IMR-90 (cell line): Measurements from ENCODE around the gene CAPN5. TPM values are rescaled to one million over a fixed set of nuclear protein-coding genes. Genes with fewer than 3 reads are reported as not detected.

ENCODE experiments used
- ATAC-seq: fragments of 200-7000 bp; cut with Tn5 transposase; 2 replicates; pipeline ENCODE4 v1.9.1; 2020; ENCODE audit warnings: low read depth, mild to moderate bottlenecking, moderate library complexity
- BruUV-seq: library from RNA; stranded (reverse); fragments of 400-500 nt; replicated peaks from 2 replicates; lab custom pipeline; 2021; lab: Mats Ljungman, UMichigan
- CTCF ChIA-PET: fragments of 300-600 bp; formaldehyde crosslinking; extraction: SDS; loops from one replicate; lab custom pipeline; 2021; ENCODE audit warnings: antibody characterized with exemption; lab: Yijun Ruan, JAX
- POLR2A ChIA-PET: fragments of 300-600 bp; sonication (Branson Sonifier 250); formaldehyde crosslinking; loops from one replicate; lab custom pipeline; 2022; ENCODE audit warnings: antibody characterized with exemption; ENCODE audit not compliant: unreplicated experiment; lab: Charles Lee
- DNase-seq: peaks from one replicate; pipeline ENCODE4 v3.0.0; 2013
- H2AFZ ChIP-seq: replicated peaks from 2 replicates; pipeline ENCODE3; 2013; ENCODE audit warnings: low read length, mild to moderate bottlenecking; ENCODE audit not compliant: poor library complexity
- H2AK5ac ChIP-seq: 2 replicates; pipeline ENCODE4 v1.6.1; 2013; ENCODE audit warnings: low read depth, low read length, inconsistent platforms
- H2AK9ac ChIP-seq: replicated peaks from 2 replicates; pipeline ENCODE3; 2013; ENCODE audit warnings: mild to moderate bottlenecking, low read depth, low read length, moderate library complexity; ENCODE audit not compliant: poor library complexity
- H2BK120ac ChIP-seq: 2 replicates; pipeline ENCODE4 v1.6.1; 2013; ENCODE audit warnings: low read depth, low read length, inconsistent platforms
- H2BK15ac ChIP-seq: 3 replicates; pipeline ENCODE4 v1.6.1; 2013; ENCODE audit warnings: low read depth, low read length, inconsistent platforms
- H2BK20ac ChIP-seq: 2 replicates; pipeline ENCODE4 v1.6.1; 2013; ENCODE audit warnings: low read depth, mild to moderate bottlenecking, inconsistent platforms, low read length, moderate library complexity
- H2BK5ac ChIP-seq: 2 replicates; pipeline ENCODE4 v1.6.1; 2013; ENCODE audit warnings: mild to moderate bottlenecking, low read depth, low read length, inconsistent platforms; ENCODE audit not compliant: poor library complexity, severe bottlenecking
- H3K14ac ChIP-seq: replicated peaks from 2 replicates; pipeline ENCODE4 v1.6.1; 2013; ENCODE audit warnings: low read depth, low read length, inconsistent platforms
- H3K18ac ChIP-seq: 2 replicates; pipeline ENCODE4 v1.6.1; 2013; ENCODE audit warnings: low read depth, low read length, control low read depth
- H3K23ac ChIP-seq: 2 replicates; pipeline ENCODE4 v1.6.1; 2013; ENCODE audit warnings: low read depth, low read length, inconsistent platforms
- H3K27ac ChIP-seq: 2 replicates; pipeline ENCODE4 v1.5.1; 2013; ENCODE audit warnings: mild to moderate bottlenecking, control low read depth, low read length; ENCODE audit not compliant: insufficient read depth
- H3K27me3 ChIP-seq: 2 replicates; pipeline ENCODE4 v1.6.1; 2013; ENCODE audit warnings: low read length; ENCODE audit not compliant: control insufficient read depth, insufficient read depth
- H3K36me3 ChIP-seq: 2 replicates; pipeline ENCODE4 v1.6.1; 2013; ENCODE audit warnings: low read length, mixed read lengths; ENCODE audit not compliant: control insufficient read depth, insufficient read depth
- H3K4ac ChIP-seq: 2 replicates; pipeline ENCODE4 v1.6.1; 2013; ENCODE audit warnings: low read depth, low read length, inconsistent platforms
- H3K4me1 ChIP-seq: 2 replicates; pipeline ENCODE4 v1.6.1; 2013; ENCODE audit warnings: low read length, mixed read lengths; ENCODE audit not compliant: control insufficient read depth, insufficient read depth
- H3K4me2 ChIP-seq: 2 replicates; pipeline ENCODE4 v1.6.1; 2013; ENCODE audit warnings: low read depth, mild to moderate bottlenecking, control low read depth, low read length, moderate library complexity
- H3K4me3 ChIP-seq: 2 replicates; pipeline ENCODE4 v1.5.1; 2013; ENCODE audit warnings: low read depth, mild to moderate bottlenecking, control low read depth, low read length, moderate library complexity; ENCODE audit not compliant: insufficient read depth
- H3K56ac ChIP-seq: 2 replicates; pipeline ENCODE4 v1.6.1; 2013; ENCODE audit warnings: low read length, inconsistent platforms; ENCODE audit not compliant: insufficient read depth; ENCODE audit errors: extremely low read depth
- H3K79me1 ChIP-seq, 2 experiments: 2 replicates each; pipeline ENCODE4 v1.6.1; 2013; ENCODE audit warnings: low read length in 2 of 2, inconsistent platforms in 1 of 2, low read depth in 1 of 2
- H3K9ac ChIP-seq: 2 replicates; pipeline ENCODE4 v1.6.1; 2013; ENCODE audit warnings: low read depth, low read length, control low read depth
- H3K9me1 ChIP-seq: 2 replicates; pipeline ENCODE4 v1.6.1; 2013; ENCODE audit warnings: low read length, inconsistent platforms; ENCODE audit not compliant: insufficient read depth
- H3K9me3 ChIP-seq: 2 replicates; pipeline ENCODE4 v1.6.1; 2013; ENCODE audit warnings: low read length; ENCODE audit not compliant: control insufficient read depth, insufficient read depth
- H4K20me1 ChIP-seq: 2 replicates; pipeline ENCODE4 v1.6.1; 2013; ENCODE audit warnings: low read length, inconsistent platforms; ENCODE audit not compliant: insufficient read depth
- H4K5ac ChIP-seq: 2 replicates; pipeline ENCODE4 v1.6.1; 2013; ENCODE audit warnings: mild to moderate bottlenecking, low read depth, low read length, control low read depth
- H4K8ac ChIP-seq, 2 experiments: 2 replicates each; pipeline ENCODE4 v1.6.1; 2013; ENCODE audit warnings: low read depth in 2 of 2, low read length in 2 of 2, control low read depth in 1 of 2, inconsistent platforms in 1 of 2
- H4K91ac ChIP-seq: 2 replicates; pipeline ENCODE4 v1.6.1; 2013; ENCODE audit warnings: low read depth, low read length, inconsistent platforms; ENCODE audit not compliant: insufficient read depth
- BHLHE40 ChIP-seq: fragments of 150-350 bp; IDR thresholded peaks from 2 replicates; pipeline ENCODE4 v1.6.1; 2016; ENCODE audit warnings: mild to moderate bottlenecking, low read depth, low read length
- CEBPB ChIP-seq: IDR thresholded peaks from 2 replicates; pipeline ENCODE4 v1.6.1; 2012; ENCODE audit warnings: low read depth, low read length, improper control_type of control experiment
- CHD1 ChIP-seq: IDR thresholded peaks from 2 replicates; pipeline ENCODE4 v1.6.1; 2012; ENCODE audit warnings: low read depth, low read length, improper control_type of control experiment
- FOS ChIP-seq: fragments of 150-350 bp; IDR thresholded peaks from 2 replicates; pipeline ENCODE4 v1.6.1; 2016; ENCODE audit warnings: low read depth, low read length
- NFE2L2 ChIP-seq: fragments of 150-350 bp; IDR thresholded peaks from 2 replicates; pipeline ENCODE4 v1.6.1; 2016; ENCODE audit warnings: low read depth, mild to moderate bottlenecking, low read length
- RAD21 ChIP-seq: IDR thresholded peaks from 2 replicates; pipeline ENCODE4 v1.6.1; 2012; ENCODE audit warnings: low read length, improper control_type of control experiment
- RCOR1 ChIP-seq: IDR thresholded peaks from 2 replicates; pipeline ENCODE4 v1.6.1; 2012; ENCODE audit warnings: mild to moderate bottlenecking, low read length, improper control_type of control experiment; ENCODE audit not compliant: insufficient replicate concordance
- RFX5 ChIP-seq: IDR thresholded peaks from 2 replicates; pipeline ENCODE4 v1.8.0; 2012; ENCODE audit warnings: low read depth, mild to moderate bottlenecking, low read length, moderate library complexity
- WGBS, 2 experiments: methylation state at CpG; one replicate each; pipeline versions ENCODE4 v1.1.5 to v1.1.7; 2013; ENCODE audit warnings: missing lambda C conversion rate in 2 of 2; ENCODE audit not compliant: insufficient read length in 1 of 2; ENCODE audit errors: extremely low coverage in 2 of 2; 5-methylcytosine and 5-hydroxymethylcytosine counted together
- dilution Hi-C: fragments of 300-500 bp; cut with HindIII; formaldehyde crosslinking; loops from one replicate; pipeline ENCODE4 v1.14.3; 2018; ENCODE audit warnings: low sequenced_read_pairs; ENCODE audit not compliant: unreplicated experiment
- in situ Hi-C: fragments of 300-500 bp; cut with MboI; formaldehyde crosslinking; loops from 3 replicates; pipeline ENCODE4 v1.14.3; 2019; ENCODE audit warnings: low sequenced_read_pairs, inconsistent platforms, mixed read lengths
- intact Hi-C: fragments of 100-400 bp; cut with micrococcal nuclease; formaldehyde crosslinking; loops from 2 replicates; pipeline ENCODE4 v1.10.0; 2022
- polyA plus RNA-seq, 3 experiments: library from polyadenylated mRNA; depleted of rRNA; stranded (reverse); fragments of >200 nt; gene quantifications; 2 replicates each; pipeline ENCODE4 v1.2.3, GENCODE V29; 2012; ENCODE audit warnings: low replicate concordance in 1 of 3
- total RNA-seq: library from RNA; depleted of rRNA; stranded (reverse); fragments of >200 nt; gene quantifications from 2 replicates; pipeline ENCODE4 v1.2.3, GENCODE V29; 2012

CAPN5 gene
- total and polyA plus RNA-seq, 2 of the 4 experiments (the other 2 are of a cell fraction), result 8.1 to 24.0 TPM

- H3K79me1 ChIP-seq, result no peaks in the 10 kb centered on the region
- H3K18ac ChIP-seq, result no peak overlapping the region
- dilution Hi-C loops, result no loop called here
- intact Hi-C loops, result no loop called here
- no peak for ATAC-seq
- no peak overlapping the region for H2AFZ ChIP-seq
- H3K4ac ChIP-seq, result no peak overlapping the region
- TF ChIP-seq CEBPB (no peak), CHD1 (no peak), RCOR1 (no peak), RAD21 (no peak), NFE2L2 (no peak), BHLHE40 (no peak), FOS (no peak), RFX5 (no peak)
- no peak overlapping the region for H2AK9ac ChIP-seq
- in situ Hi-C loops, result no loop called here
- no peak overlapping the region for H2BK120ac ChIP-seq
- H3K9me1 ChIP-seq, result no peaks in the 10 kb centered on the region
- no peak overlapping the region for H3K14ac ChIP-seq
- no peaks in the 10 kb centered on the region for H3K4me1 ChIP-seq
- DNase-seq, result no peak
- no peak overlapping the region for H2BK5ac ChIP-seq
- no TSS peak for BruUV-seq
- no peak overlapping the region for H2BK20ac ChIP-seq
- H3K9me3 ChIP-seq, result no peaks in the 10 kb centered on the region
- H3K9ac ChIP-seq, result no peak overlapping the region
- H4K91ac ChIP-seq, result no peak overlapping the region
- POLR2A ChIA-PET, result no interaction called here
- CTCF ChIA-PET, result interaction anchor here (1.0 kb wide), 1 partner anchor 12 kb away, joined by 4 read pairs; no protein-coding TSS in a partner anchor
- no peak overlapping the region for H4K8ac ChIP-seq
- H3K27ac ChIP-seq, result no peak overlapping the region
- H4K20me1 ChIP-seq, result no peaks in the 10 kb centered on the region
- no CpG with 5 or more reads among the region's 8 CpGs for WGBS, 2 experiments
- no peaks in the 10 kb centered on the region for H3K36me3 ChIP-seq
- H2AK5ac ChIP-seq, result no peak overlapping the region
- no peak overlapping the region for H3K4me2 ChIP-seq
- H3K4me3 ChIP-seq, result no peak overlapping the region
- no peak overlapping the region for H4K5ac ChIP-seq
- no peak overlapping the region for H2BK15ac ChIP-seq
- H3K27me3 ChIP-seq, result peaks cover 6% of the 10 kb centered on the region; the same call in 1 of the 2 replicates
- no peak overlapping the region for H3K56ac ChIP-seq
- H3K23ac ChIP-seq, result no peak overlapping the region
These were observed 72.4 kb downstream of the CAPN5 start for GRCh38 chr11:77139201-77139600.
